GM12865 (cell line): ENCODE results near the gene PFDN1.

Source experiments
- DNase-seq: peaks from one replicate; pipeline ENCODE4 v3.0.0; 2010; ENCODE audit warnings: low read depth
- H3K4me3 ChIP-seq: 2 replicates; pipeline ENCODE4 v1.5.1; 2011; ENCODE audit warnings: mild to moderate bottlenecking, low read depth, low read length, control low read depth
- CTCF ChIP-seq: IDR thresholded peaks from 2 replicates; pipeline ENCODE4 v1.5.1; 2011; ENCODE audit warnings: low read length, control low read depth, low read depth, inconsistent platforms; ENCODE audit not compliant: insufficient read depth; ENCODE audit errors: missing control alignments

PFDN1 gene

DNA sequence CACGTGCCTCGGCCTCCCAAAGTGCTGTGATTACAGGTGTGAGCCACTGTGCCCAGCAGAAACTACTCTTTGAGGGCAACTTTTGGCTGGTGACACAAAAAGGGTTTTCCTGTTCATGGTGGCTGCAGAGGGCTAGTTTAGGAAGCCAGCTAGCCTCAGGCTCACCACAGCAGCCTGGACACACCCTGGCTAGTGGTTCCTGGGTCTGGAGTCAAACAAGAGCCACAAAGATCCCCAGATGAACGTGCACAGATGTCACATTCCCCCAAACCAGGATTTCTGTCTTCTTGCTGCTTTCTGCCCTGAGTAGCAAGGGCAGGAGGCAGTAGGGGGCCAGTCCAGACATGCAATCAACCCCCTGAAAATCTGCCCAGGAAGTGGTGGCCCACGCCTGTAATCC is 36.7 kb upstream of the PFDN1 start:
- TF ChIP-seq CTCF, result no peak
- DNase-seq, result peak; percentile 17

GRCh38 chr5:140338908-140339307 is 36.0 kb upstream of the PFDN1 start:
- no peak overlapping the region for H3K4me3 ChIP-seq
- DNase-seq, result no peak
- TF ChIP-seq CTCF, result no peak

More for the DNA sequence above, 36.7 kb upstream of the PFDN1 start:
- no peak overlapping the region for H3K4me3 ChIP-seq

DNA sequence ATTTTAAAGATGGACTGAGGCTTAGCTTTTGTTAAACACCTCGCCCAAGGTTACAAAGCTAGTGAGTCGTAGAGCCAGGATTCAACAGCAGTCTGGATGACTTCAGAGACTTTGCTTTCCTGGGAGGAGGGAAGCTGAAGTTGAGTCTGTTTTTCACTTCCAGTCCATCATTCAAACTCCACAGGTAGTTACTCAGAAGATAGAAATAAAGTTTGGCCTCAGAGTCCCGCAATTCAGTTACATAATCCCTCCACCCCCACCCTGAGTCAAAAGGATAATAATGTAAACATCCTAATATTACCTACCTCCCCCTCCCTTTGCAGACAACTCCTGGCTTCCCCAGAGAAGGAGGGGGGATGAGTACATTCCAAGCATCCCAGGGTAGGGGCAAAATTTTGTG is 35.4 kb upstream of the PFDN1 start:
- no peak for DNase-seq
- TF ChIP-seq CTCF, result no peak
- H3K4me3 ChIP-seq, result no peak overlapping the region

DNA sequence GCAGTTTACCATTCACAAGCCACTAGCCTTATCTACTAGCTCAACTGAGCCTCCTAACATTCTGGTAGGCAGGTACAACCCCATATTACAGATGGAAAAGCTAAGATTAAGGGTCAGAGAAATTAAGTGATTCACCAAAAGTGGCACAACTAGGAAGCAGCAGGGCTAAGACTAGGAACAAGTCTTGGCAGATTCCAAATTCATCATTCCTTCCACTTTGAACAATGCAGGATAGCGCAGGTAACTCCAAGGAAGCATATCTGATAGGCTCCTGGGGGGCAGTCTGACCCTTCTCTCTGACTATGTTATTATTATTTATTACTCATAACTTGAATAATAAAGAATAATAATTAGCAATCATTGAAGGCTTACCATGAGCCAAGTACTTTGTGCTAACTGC is 35.0 kb upstream of the PFDN1 start:
- H3K4me3 ChIP-seq, result no peak overlapping the region
- no peak for DNase-seq
- no peak for TF ChIP-seq CTCF

- no peak for DNase-seq
- no peak overlapping the region for H3K4me3 ChIP-seq
- TF ChIP-seq CTCF, result no peak
Observed at GRCh38 chr5:140336388-140336787, 33.5 kb upstream of the PFDN1 start.

GRCh38 chr5:140331638-140332037 is 28.7 kb upstream of the PFDN1 start:
- DNase-seq, result no peak
- no peak overlapping the region for H3K4me3 ChIP-seq
- TF ChIP-seq CTCF, result no peak

- DNase-seq, result no peak
- H3K4me3 ChIP-seq, result no peak overlapping the region
- no peak for TF ChIP-seq CTCF
Observed at GRCh38 chr5:140329739-140330481, 27.0 kb upstream of the PFDN1 start.
